GM19468 (cell line): Measurements from ENCODE around the gene HTR3D.
"Not testable (repeated sequence)": the region's sequence is repeated elsewhere in the genome, so short reads cannot be mapped to it uniquely, and the experiment has no call there.

Experiments used
- ATAC-seq: cut with Tn5 transposase; IDR thresholded peaks from one replicate; pipeline ENCODE4 v1.9.1; 2021; ENCODE audit warnings: mild to moderate bottlenecking, moderate library complexity, moderate number of reproducible peaks; ENCODE audit not compliant: unreplicated experiment; ENCODE audit errors: extremely low read depth

HTR3D gene

GRCh38 chr3:184062637-184063036 is 31.1 kb downstream of the HTR3D start:
- no peak for ATAC-seq

GRCh38 chr3:184066211-184066610 is 34.7 kb downstream of the HTR3D start:
- no peak for ATAC-seq

- ATAC-seq: no peak
Observed at GRCh38 chr3:184067573-184068055, 36.1 kb downstream of the HTR3D start.

- no peak for ATAC-seq
Observed at GRCh38 chr3:184068344-184068743, 36.8 kb downstream of the HTR3D start.

- not testable (repeated sequence) for ATAC-seq
Observed at GRCh38 chr3:184071142-184071541, 39.6 kb downstream of the HTR3D start.

- no peak for ATAC-seq
Observed at GRCh38 chr3:184073621-184074020, 42.1 kb downstream of the HTR3D start.

- no peak for ATAC-seq
Observed at GRCh38 chr3:184075901-184076300, 44.4 kb downstream of the HTR3D start.

GRCh38 chr3:184077881-184078280 is 46.3 kb downstream of the HTR3D start:
- ATAC-seq: no peak

GRCh38 chr3:184078851-184079250 is 47.3 kb downstream of the HTR3D start:
- no peak for ATAC-seq

- ATAC-seq: no peak
Observed at GRCh38 chr3:184081116-184081830, 49.7 kb downstream of the HTR3D start.

- no peak for ATAC-seq
Observed at GRCh38 chr3:184082034-184082433, 50.5 kb downstream of the HTR3D start.

GRCh38 chr3:184082465-184082864 is 50.9 kb downstream of the HTR3D start:
- ATAC-seq: no peak

- no peak for ATAC-seq
Observed at GRCh38 chr3:184085389-184085852, 53.9 kb downstream of the HTR3D start.
